Measurements from ENCODE around the gene ADAMTS10.
"Not testable (repeated sequence)": the region's sequence is repeated elsewhere in the genome, so short reads cannot be mapped to it uniquely, and the experiment has no call there.

ADAMTS10 gene

DNA sequence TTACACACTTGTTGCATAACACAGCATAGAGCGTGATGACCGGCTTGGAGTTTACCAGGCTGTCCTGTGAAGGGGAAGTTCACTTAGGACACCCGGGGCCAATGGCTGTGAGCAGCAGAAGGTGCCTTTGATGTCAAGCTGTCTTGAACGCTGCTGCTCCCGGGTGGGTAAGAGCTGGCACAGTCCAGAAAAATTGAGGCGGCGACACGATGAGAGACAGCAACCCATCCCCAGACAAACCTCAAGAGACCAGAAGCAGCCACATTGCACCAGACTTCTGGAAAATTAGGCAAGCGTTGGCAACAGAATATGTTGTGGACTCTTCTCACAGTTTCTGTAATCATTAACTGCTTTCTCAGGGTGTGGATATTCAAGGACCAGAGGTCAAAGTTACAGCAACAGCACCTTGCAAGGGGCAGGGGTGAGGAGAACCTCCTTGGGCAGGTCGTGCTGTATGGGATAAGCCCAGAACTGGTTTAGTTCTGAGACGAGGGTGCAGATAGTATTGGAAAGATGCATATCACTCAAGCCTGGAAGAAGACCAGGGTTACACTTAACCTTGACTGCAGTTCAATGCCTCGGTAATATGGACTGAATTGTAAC lies 30.0 kb upstream of the ADAMTS10 start:
- Histone ChIP-seq H3K27me3 (replicated peaks) (no peaks in the 10 kb centered on the region), H3K36me3 (replicated peaks) (no peaks in the 10 kb centered on the region), H3K27ac (no peak overlapping the region), H3K4me3 (ENCODE audit: low read depth, low read length) (no peak overlapping the region)
- DNase-seq, result no peak
- in situ Hi-C loops (cut with HindIII; ENCODE audit: low pct_ligation_motif_present, low sequenced_read_pairs), result no loop called here
- no peak for TF ChIP-seq CTCF (IDR thresholded peaks at IDR 0.05; ENCODE audit: low read depth, low read length, missing control alignments)

DNA sequence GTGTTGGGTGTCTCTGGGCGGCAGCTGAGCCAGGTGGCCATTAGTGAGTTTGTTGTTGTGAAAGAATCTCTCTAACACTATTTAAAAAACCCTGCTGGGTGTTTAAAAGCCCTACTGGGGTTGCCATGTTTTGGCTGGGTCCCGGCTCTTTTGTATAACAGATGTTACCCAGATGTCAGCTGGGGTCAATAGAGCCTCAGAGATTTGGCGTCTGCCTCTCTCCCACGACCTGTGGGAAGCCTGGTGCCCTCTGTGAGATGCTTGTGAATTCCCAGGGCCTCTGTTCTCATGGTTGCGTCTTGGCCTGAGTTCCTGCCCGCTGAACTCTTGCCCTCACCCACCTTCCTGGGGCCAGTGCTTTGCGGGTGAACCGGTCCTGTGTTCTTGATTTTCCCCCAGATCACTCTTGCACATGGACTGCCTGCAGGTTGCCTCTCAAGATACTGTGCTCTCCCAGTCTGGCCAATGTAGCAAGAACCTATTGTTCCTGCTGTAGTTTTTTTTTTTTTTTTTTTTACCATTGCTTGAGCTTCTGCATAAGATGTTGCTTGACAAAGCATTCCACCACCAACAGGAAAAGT lies 29.4 kb upstream of the ADAMTS10 start:
- in situ Hi-C loops (cut with HindIII; ENCODE audit: low pct_ligation_motif_present, low sequenced_read_pairs), result no loop called here
- H3K27ac ChIP-seq, result no peak overlapping the region
- DNase-seq, result no peak

GRCh38 chr19:8638078-8638619 lies 27.6 kb upstream of the ADAMTS10 start:
- Histone ChIP-seq H3K27me3 (replicated peaks) (no peaks in the 10 kb centered on the region), H3K36me3 (replicated peaks) (no peaks in the 10 kb centered on the region), H3K27ac (no peak overlapping the region), H3K4me3 (ENCODE audit: low read depth, low read length) (no peak overlapping the region)
- in situ Hi-C loops (cut with HindIII; ENCODE audit: low pct_ligation_motif_present, low sequenced_read_pairs), result no loop called here
- DNase-seq, result peak; percentile 36
- no peak for TF ChIP-seq CTCF (IDR thresholded peaks at IDR 0.05; ENCODE audit: low read depth, low read length, missing control alignments)

More for the DNA sequence above, 29.4 kb upstream of the ADAMTS10 start:
- Histone ChIP-seq H3K36me3 (replicated peaks) (no peaks in the 10 kb centered on the region), H3K27me3 (replicated peaks) (no peaks in the 10 kb centered on the region), H3K4me3 (ENCODE audit: low read depth, low read length) (no peak overlapping the region)
- TF ChIP-seq CTCF (IDR thresholded peaks at IDR 0.05; ENCODE audit: low read depth, low read length, missing control alignments), result no peak

- in situ Hi-C loops (cut with HindIII; ENCODE audit: low pct_ligation_motif_present, low sequenced_read_pairs); H3K4me3 ChIP-seq (ENCODE audit: low read depth, low read length); H3K36me3 ChIP-seq (replicated peaks); H3K27me3 ChIP-seq (replicated peaks): not testable (repeated sequence)
- H3K27ac ChIP-seq, result peak overlapping the region; percentile 48
- peak; percentile 80 for DNase-seq
These were observed 26.6 kb upstream of the ADAMTS10 start for GRCh38 chr19:8637070-8637469.

DNA sequence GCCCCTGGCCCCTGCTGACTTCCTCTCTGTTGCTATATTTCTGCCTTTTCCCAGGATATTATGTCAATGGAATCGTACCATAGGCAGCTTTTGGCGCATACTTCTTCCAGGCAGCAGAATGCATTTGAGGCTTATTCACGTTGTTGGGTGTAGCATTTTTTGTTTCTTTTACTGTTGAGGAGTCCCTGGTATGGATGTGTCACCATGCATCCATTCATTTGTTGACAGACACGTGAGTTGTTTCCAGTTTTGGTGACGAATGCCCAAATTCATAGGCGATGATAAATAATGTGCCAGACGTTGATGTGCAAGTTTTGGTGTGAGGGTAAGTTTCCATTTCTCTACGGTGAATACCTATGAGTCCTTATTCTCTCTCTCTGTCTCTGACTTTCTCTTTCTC lies 24.9 kb upstream of the ADAMTS10 start:
- Histone ChIP-seq H3K27ac (peak overlapping the region; percentile 31), H3K4me3 (ENCODE audit: low read depth, low read length) (no peak overlapping the region), H3K27me3 (replicated peaks) (no peaks in the 10 kb centered on the region), H3K36me3 (replicated peaks) (no peaks in the 10 kb centered on the region)
- DNase-seq, result peak; percentile 74
- in situ Hi-C loops (cut with HindIII; ENCODE audit: low pct_ligation_motif_present, low sequenced_read_pairs), result no loop called here
- TF ChIP-seq CTCF (IDR thresholded peaks at IDR 0.05; ENCODE audit: low read depth, low read length, missing control alignments), result no peak

DNA sequence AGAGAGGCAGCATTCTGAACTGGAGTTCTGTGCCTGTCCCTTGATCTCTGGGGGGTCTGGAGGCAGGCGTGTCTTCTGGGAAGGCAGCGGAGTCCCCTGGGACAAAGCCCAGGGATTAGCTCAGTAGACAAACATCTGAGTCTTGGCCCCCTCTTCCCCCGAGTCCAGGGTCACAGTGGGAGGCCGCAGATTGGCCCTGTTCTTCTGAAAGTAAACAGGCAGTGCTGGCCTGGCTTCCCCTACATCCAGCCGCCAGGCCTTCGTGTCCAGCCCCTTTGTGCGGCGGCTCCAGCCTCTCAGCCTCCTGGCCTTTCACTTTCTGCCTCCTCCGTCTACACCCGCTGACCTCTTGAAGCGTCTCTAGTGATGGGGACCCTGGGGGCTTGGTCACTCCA lies 20.9 kb upstream of the ADAMTS10 start:
- TF ChIP-seq CTCF (IDR thresholded peaks at IDR 0.05; ENCODE audit: low read depth, low read length, missing control alignments), result no peak
- Histone ChIP-seq H3K27ac (no peak overlapping the region), H3K4me3 (ENCODE audit: low read depth, low read length) (no peak overlapping the region), H3K27me3 (replicated peaks) (no peaks in the 10 kb centered on the region), H3K36me3 (replicated peaks) (no peaks in the 10 kb centered on the region)
- in situ Hi-C loops (cut with HindIII; ENCODE audit: low pct_ligation_motif_present, low sequenced_read_pairs), result no loop called here
- peak; percentile 83 for DNase-seq

Measured in brain microvascular endothelial cell (primary cell).